ENCODE measurements around the gene DMD.
"Not testable (repeated sequence)": the region's sequence is repeated elsewhere in the genome, so short reads cannot be mapped to it uniquely, and the experiment has no call there.

Gene DMD

DNA sequence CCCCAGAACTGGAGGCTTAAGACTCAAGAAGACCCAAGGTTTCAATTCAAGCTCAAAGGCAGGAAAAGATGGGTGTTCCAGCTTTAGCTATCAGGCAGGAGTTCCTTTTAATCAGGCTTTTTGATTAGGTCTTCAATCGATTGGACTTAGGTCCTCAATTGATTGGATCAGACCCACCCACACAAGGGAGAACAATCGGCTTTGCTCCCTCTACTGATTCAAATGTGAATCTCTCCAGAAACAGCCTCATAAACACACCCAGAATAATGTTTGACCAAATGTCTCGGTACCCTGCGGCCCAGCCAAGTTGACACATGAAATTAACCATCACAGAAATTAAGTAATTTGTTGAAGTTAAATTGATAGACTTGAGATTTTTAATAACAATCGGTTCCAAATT is 1222.4 kb downstream of the DMD start:
- TF ChIP-seq, protein P1, sequence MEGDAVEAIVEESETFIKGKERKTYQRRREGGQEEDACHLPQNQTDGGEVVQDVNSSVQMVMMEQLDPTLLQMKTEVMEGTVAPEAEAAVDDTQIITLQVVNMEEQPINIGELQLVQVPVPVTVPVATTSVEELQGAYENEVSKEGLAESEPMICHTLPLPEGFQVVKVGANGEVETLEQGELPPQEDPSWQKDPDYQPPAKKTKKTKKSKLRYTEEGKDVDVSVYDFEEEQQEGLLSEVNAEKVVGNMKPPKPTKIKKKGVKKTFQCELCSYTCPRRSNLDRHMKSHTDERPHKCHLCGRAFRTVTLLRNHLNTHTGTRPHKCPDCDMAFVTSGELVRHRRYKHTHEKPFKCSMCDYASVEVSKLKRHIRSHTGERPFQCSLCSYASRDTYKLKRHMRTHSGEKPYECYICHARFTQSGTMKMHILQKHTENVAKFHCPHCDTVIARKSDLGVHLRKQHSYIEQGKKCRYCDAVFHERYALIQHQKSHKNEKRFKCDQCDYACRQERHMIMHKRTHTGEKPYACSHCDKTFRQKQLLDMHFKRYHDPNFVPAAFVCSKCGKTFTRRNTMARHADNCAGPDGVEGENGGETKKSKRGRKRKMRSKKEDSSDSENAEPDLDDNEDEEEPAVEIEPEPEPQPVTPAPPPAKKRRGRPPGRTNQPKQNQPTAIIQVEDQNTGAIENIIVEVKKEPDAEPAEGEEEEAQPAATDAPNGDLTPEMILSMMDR (IDR thresholded peaks at IDR 0.05): no peak
- DNase-seq (ENCODE audit: low spot score): no peak
- no peak overlapping the region for H3K4me3 ChIP-seq
- no peak overlapping the region for H3K27ac ChIP-seq

DNA sequence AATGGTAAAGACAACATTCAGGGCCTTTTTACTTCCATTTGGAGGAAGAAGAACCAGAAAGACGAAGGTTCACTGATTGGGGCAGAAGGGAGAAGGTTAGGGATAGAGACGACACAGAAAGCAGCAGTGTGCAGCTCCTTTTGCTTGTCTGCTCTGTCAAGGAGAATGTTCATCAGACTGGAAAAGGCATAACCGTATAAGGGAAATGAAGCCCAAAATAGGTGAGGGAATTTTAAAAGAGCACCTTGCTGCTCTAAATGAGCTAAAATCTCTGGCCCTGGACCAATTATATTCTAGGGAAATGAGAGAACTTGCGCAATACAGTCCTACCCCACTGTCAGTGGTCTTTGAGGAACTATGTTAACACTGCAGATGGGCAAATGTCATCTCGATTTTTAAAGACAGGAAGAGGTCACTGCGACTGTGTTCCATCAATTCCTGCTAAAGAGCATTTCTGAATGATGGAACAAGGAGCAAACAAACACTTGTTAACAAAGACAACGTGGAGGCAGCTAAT is 1229.7 kb downstream of the DMD start:
- H3K4me3 ChIP-seq: no peak overlapping the region
- TF ChIP-seq, protein P1 (IDR thresholded peaks at IDR 0.05): no peak

DNA sequence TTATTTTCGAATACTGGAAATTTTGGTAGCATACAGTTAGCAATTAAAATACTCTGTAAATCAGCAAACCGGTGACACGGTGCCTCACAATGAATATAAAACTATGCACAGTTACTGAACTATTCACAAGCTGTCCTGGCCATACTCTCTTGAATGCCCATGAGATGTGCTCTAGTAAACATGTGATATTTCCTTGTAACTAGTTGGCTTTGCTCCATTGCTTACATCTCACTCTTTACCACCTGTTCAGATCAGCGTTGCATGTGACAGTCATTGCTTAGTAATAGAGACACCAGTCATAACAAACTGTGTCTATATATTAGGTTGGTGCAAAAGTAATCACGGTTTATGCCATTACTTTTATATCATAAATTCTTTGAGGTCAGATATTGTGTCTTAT is 1241.6 kb downstream of the DMD start:
- TF ChIP-seq, protein P1 (IDR thresholded peaks at IDR 0.05): no peak
- Histone ChIP-seq H3K4me3 (no peak overlapping the region), H3K27ac (no peak overlapping the region)
- DNase-seq (ENCODE audit: low spot score): no peak

More for the DNA sequence above, 1229.7 kb downstream of the DMD start:
- no peak overlapping the region for H3K27ac ChIP-seq
- no peak for DNase-seq (ENCODE audit: low spot score)

DNA sequence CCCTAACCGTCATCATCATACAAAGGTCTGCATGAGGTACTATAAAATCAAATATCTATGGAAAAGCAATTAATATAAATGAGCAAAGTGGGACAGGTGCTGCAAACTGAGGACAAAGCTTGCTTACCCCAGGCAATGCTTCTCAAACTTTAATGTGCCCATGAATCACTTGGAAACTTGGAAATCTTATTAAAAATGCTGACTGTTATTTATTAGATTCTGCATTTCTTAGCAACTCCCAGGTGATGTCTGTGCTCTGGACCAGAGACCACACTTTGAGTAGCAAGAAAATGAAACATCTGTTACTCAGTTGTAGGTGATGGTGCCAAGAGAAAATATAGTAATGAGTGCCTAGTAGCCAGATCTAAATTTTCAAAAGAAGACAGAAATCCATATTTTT is 1249.1 kb downstream of the DMD start:
- no peak for DNase-seq (ENCODE audit: low spot score)
- TF ChIP-seq, protein P1 (IDR thresholded peaks at IDR 0.05): no peak

DNA sequence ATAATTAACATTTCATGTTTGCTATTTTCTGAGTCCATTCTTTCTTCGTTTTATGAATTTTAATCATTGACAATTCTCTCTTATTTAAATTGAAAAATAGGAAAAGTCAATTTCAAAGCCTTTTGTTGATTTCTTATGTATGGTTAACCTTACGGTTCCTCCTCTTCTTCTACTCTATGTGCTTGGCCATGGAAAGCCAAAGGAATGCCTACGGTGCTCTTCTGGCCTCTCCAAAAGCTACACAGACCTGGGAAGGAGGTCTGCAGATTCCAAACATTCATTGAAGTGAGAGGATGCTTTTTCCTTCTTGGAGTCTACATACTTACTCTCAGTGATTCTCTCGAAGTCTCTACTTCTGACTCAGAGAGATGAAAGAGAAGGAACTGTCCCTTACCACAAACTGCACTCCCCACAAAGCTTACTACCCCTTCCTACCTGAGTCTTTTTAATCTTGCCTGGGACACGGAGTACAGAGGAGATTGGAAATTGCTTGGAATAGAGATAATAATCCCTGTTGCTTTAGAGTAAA is 1276.4 kb downstream of the DMD start:
- DNase-seq (ENCODE audit: low spot score): no peak
- TF ChIP-seq, protein P1 (IDR thresholded peaks at IDR 0.05): no peak
- Histone ChIP-seq H3K27ac (no peak overlapping the region), H3K4me3 (no peak overlapping the region)

More for the DNA sequence above, 1249.1 kb downstream of the DMD start:
- H3K4me3 ChIP-seq: no peak overlapping the region
- H3K27ac ChIP-seq: no peak overlapping the region

DNA sequence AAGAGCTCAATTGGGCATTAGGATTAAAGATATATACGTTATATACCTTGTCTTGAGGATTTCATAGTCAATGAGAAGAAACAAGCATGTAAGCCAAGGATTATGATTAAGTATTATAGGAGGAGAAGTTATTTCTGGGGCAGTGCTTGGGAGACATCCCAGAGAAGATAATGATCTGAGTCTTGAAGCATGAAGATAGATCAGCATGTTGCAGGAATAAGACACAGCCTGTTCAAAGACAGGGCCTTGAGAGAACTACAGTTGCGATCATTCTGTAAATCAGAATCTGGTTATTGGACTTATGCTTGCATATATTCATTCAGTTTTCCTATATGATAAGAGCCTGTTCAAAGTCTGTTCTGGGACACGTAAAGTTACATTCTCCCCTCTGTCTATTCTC is 1277.3 kb downstream of the DMD start:
- TF ChIP-seq, protein P1 (IDR thresholded peaks at IDR 0.05): no peak
- H3K27ac ChIP-seq: no peak overlapping the region

DNA sequence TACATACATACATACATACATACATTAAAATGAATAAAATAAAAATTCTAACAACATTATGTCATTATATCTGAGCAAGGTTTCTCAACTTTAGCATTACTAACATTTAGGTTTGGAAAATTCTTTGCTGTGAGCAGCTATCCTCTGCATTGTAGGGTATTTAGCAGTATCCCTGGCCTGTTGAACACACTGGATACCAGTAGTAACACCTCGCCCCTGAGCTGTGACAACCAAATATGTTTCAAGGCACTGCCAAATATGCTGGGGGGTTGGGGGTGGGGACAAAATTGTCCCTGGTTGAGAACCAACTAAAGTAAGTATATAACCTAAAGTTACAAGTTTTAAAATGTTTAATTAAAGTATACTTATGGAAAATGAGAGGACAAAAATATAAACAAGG is 1278.6 kb downstream of the DMD start:
- H3K27ac ChIP-seq: no peak overlapping the region
- no peak overlapping the region for H3K4me3 ChIP-seq
- TF ChIP-seq, protein P1 (IDR thresholded peaks at IDR 0.05): no peak
- no peak for DNase-seq (ENCODE audit: low spot score)

More for the DNA sequence above, 1277.3 kb downstream of the DMD start:
- no peak overlapping the region for H3K4me3 ChIP-seq
- no peak for DNase-seq (ENCODE audit: low spot score)

DNA sequence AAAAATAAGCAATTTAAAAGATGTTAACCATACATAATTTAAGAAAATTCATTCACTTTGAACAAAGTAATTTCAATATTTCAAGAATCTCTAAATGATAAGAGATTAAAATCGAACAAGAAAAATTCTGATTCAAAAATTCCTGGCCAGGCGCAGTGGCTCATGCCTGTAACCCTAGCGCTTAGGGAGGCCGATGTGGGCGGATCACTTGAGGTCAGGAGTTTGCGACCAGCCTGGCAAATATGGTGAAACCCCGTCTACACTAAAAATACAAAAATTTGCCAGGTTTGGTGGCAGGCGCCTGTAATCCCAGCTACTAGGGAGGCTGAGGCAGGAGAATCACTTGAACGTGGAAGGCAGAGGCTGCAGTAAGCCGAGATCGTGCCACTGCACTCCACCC is 1279.0 kb downstream of the DMD start:
- not testable (repeated sequence) for H3K4me3 ChIP-seq; H3K27ac ChIP-seq; DNase-seq (ENCODE audit: low spot score)
